ENCODE measurements around the gene KSR1.

GRCh38 chr17:27424516-27424915, 31.7 kb upstream of the KSR1 start:
- no peak for TF ChIP-seq CTCF (IDR thresholded peaks at IDR 0.05)
- no peak for TF ChIP-seq SIN3A (IDR thresholded peaks at IDR 0.05; ENCODE audit: borderline replicate concordance, low read depth, low read length)
- TF ChIP-seq USF2 (IDR thresholded peaks at IDR 0.05; ENCODE audit: borderline replicate concordance, low read depth, low read length): no peak
- TF ChIP-seq JUND (IDR thresholded peaks at IDR 0.05): no peak
- TF ChIP-seq MAX (IDR thresholded peaks at IDR 0.05; ENCODE audit: low read depth): no peak
- no peak for TF ChIP-seq RFX5 (IDR thresholded peaks at IDR 0.05; ENCODE audit: low read length)
- TF ChIP-seq MXI1 (IDR thresholded peaks at IDR 0.05; ENCODE audit: low read depth, low read length): no peak
- no peak for TF ChIP-seq TAF1 (IDR thresholded peaks at IDR 0.05; ENCODE audit: borderline replicate concordance, low read depth, low read length)
